ENCODE data around the gene ST6GAL1. TPM values are rescaled to one million over a fixed set of nuclear protein-coding genes. Genes with fewer than 3 reads are reported as not detected.

Gene ST6GAL1
- total RNA-seq, 1 experiment from 2014 or later = 25.6 TPM

DNA sequence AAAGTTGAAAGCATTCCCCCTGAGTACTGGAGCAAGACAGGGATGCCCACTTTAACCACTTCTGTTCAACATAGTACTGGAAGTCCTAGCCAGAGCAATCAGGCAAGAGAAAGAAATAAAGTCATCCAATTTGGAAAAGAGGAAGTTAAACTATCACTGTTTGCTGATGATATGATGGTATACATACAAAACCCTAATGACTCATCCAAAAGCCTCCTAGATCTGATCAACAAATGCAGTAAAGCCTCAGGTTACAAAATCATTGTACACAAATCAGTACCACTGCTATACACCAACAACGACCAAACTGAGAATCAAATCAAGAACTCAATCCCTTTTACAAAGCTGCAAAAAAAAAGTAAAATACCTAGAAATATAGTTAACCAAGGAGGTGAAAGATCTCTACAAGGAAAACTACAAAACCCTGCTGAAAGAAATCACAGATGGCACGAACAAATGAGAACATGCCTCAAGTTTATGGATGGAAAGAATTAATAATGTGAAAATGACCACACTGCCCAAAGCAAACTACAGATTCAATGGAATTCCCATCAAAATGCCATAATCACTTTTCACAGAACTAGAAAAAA is 168.7 kb downstream of the ST6GAL1 start:
- Histone ChIP-seq H3K27ac (no peak overlapping the region), H3K36me3 (ENCODE audit: low read depth) (no peaks in the 10 kb centered on the region), H2AFZ (no peak overlapping the region), H3K4me3 (no peak overlapping the region), H3K79me2 (ENCODE audit: low read depth) (no peaks in the 10 kb centered on the region), H4K20me1 (ENCODE audit: insufficient read depth) (no peaks in the 10 kb centered on the region), H3K4me2 (peak overlapping the region; percentile 6; the same call in 1 of the 2 replicates), H3K9me3 (ENCODE audit: insufficient read depth, low read depth) (peaks cover 17% of the 10 kb centered on the region), H3K9me2 (ENCODE audit: insufficient read depth) (no peaks in the 10 kb centered on the region), H3F3A (ENCODE audit: insufficient read depth, low read depth) (peaks cover 6% of the 10 kb centered on the region), H3K27me3 (ENCODE audit: insufficient read depth, low read depth) (no peaks in the 10 kb centered on the region), H3K4me1 (replicated peaks; ENCODE audit: insufficient read depth) (peaks cover 10% of the 10 kb centered on the region)
- intact Hi-C loops (cut with micrococcal nuclease; ENCODE audit: unreplicated experiment) = no loop called here
- no TSS peak for BruUV-seq (replicated peaks)
- no peak for TF ChIP-seq CTCF (conservative IDR thresholded peaks at IDR 0.05)
- TF ChIP-seq EZH2 (IDR thresholded peaks at IDR 0.05; ENCODE audit: low read depth) = no peak
- ChIA-PET CTCF (no interaction called here), POLR2A (ENCODE audit: unreplicated experiment) (no interaction called here)
- peak in 1 of 2 experiments; percentile 75 for DNase-seq

DNA sequence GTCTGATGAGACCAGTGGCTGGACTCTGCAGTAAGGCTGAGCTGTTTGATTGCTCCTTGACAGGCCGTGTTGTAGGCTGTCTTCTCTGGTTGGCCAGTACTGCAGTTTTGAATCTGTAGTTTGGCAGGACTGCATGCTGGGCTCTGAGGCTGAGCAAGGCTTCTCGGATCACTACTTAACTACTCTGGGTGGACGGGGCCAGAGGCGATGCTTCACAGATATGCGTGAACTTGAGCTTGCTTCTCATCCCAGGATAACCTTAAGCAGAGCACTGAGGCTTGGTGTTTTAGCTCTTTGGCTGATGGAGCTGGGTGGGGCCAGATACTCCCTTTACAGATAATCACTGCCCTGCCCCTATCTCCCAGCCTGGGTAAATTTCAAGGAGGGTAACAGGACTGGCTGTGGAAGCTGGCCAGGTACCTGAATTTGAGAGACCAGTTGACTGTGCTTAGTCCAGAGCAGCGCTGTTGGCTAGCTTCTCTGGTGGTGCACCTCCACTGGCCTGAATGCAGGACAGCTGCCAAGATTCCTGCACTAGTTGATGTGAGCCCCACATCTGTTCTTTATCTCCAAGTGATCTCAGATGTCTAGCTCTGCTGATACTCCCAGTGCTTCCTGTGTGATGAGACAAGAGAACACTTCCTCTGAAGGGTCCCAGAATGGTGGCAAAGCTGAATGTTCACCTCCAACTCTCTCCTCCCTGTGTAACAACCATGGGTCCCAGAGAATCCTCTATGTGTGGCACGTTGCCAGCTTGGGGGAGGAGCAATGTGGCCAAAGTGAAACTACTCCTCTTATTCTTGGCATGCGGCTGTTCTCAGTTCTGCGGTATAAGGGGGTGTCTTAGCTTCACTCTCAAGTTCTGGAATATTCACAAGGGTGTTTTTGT is 171.1 kb downstream of the ST6GAL1 start:
- Histone ChIP-seq H3K4me3 (no peak overlapping the region), H4K20me1 (ENCODE audit: insufficient read depth) (no peaks in the 10 kb centered on the region), H3K36me3 (ENCODE audit: low read depth) (no peaks in the 10 kb centered on the region), H3K4me1 (replicated peaks; ENCODE audit: insufficient read depth) (peaks cover 10% of the 10 kb centered on the region), H3K27me3 (ENCODE audit: insufficient read depth, low read depth) (no peaks in the 10 kb centered on the region), H3K27ac (no peak overlapping the region), H3F3A (ENCODE audit: insufficient read depth, low read depth) (peaks cover 6% of the 10 kb centered on the region), H3K9me3 (ENCODE audit: insufficient read depth, low read depth) (peaks cover 17% of the 10 kb centered on the region), H3K79me2 (ENCODE audit: low read depth) (no peaks in the 10 kb centered on the region), H2AFZ (no peak overlapping the region), H3K9me2 (ENCODE audit: insufficient read depth) (0 out of 2 replicates have a peak, but pooled peaks cover 3% of the 10 kb centered on the region), H3K4me2 (no peak overlapping the region)
- intact Hi-C loops (cut with micrococcal nuclease; ENCODE audit: unreplicated experiment) = no loop called here
- ChIA-PET CTCF (interaction anchor here (0.8 to 1.0 kb wide), 2 partner anchors 11 to 12 kb away, joined by 3 to 4 read pairs; no protein-coding TSS in a partner anchor), POLR2A (ENCODE audit: unreplicated experiment) (interaction anchor here (0.6 kb wide), 2 partner anchors 50 to 216 kb away, joined by 4 to 5 read pairs; no protein-coding TSS in a partner anchor)
- no TSS peak for BruUV-seq (replicated peaks)
- no peak for TF ChIP-seq EZH2 (IDR thresholded peaks at IDR 0.05; ENCODE audit: low read depth)
- no peak for TF ChIP-seq CTCF (conservative IDR thresholded peaks at IDR 0.05)
- DNase-seq = peak in 1 of 2 experiments; percentile 43

- peaks cover 10% of the 10 kb centered on the region for H3K4me1 ChIP-seq (replicated peaks; ENCODE audit: insufficient read depth)
- H3K4me2 ChIP-seq = no peak overlapping the region
- intact Hi-C loops (cut with micrococcal nuclease; ENCODE audit: unreplicated experiment) = no loop called here
- H3K4me3 ChIP-seq = no peak overlapping the region
- H3K9me2 ChIP-seq (ENCODE audit: insufficient read depth) = 0 out of 2 replicates have a peak, but pooled peaks cover 8% of the 10 kb centered on the region
- no peaks in the 10 kb centered on the region for H3K79me2 ChIP-seq (ENCODE audit: low read depth)
- DNase-seq = no peak
- no peaks in the 10 kb centered on the region for H3K36me3 ChIP-seq (ENCODE audit: low read depth)
- H4K20me1 ChIP-seq (ENCODE audit: insufficient read depth) = no peaks in the 10 kb centered on the region
- no peak overlapping the region for H3K27ac ChIP-seq
- BruUV-seq (replicated peaks) = no TSS peak
- H2AFZ ChIP-seq = no peak overlapping the region
- CTCF ChIA-PET = interaction anchor here (0.5 to 0.8 kb wide), 4 partner anchors 11 to 274 kb away, joined by 3 to 9 read pairs (median 3); no protein-coding TSS in a partner anchor
- TF ChIP-seq CTCF (conservative IDR thresholded peaks at IDR 0.05) (no peak), EZH2 (IDR thresholded peaks at IDR 0.05; ENCODE audit: low read depth) (no peak)
- H3K9me3 ChIP-seq (ENCODE audit: insufficient read depth, low read depth) = peaks cover 12% of the 10 kb centered on the region; the same call in 1 of the 2 replicates
- no peaks in the 10 kb centered on the region for H3K27me3 ChIP-seq (ENCODE audit: insufficient read depth, low read depth)
- peaks cover 6% of the 10 kb centered on the region for H3F3A ChIP-seq (ENCODE audit: insufficient read depth, low read depth)
- POLR2A ChIA-PET (ENCODE audit: unreplicated experiment) = interaction anchor here (0.5 to 0.7 kb wide), 3 partner anchors 49 to 871 kb away, joined by 3 to 5 read pairs (median 3); no protein-coding TSS in a partner anchor
These were observed 171.8 kb downstream of the ST6GAL1 start for GRCh38 chr3:187102073-187102634.

All from PC-9 (cell line).